Activated CD4-positive, alpha-beta memory T cell treated with anti-CD3 and anti-CD28 coated beads for 36 hours (primary cell): ENCODE measurements around the gene QSOX2. TPM values are rescaled to one million over a fixed set of nuclear protein-coding genes. Genes with fewer than 3 reads are reported as not detected.
A peak's percentile ranks its signal among the peaks of the same experiment; 100 is the strongest.

ENCODE experiments used
- CTCF ChIA-PET: fragments of 350-600 bp; sonication (Branson Sonifier 250); formaldehyde crosslinking; loops from one replicate; lab custom pipeline; 2021; ENCODE audit warnings: antibody characterized with exemption, inconsistent platforms; lab: Charles Lee
- POLR2A ChIA-PET: fragments of 350-600 bp; sonication (Branson Sonifier 250); formaldehyde crosslinking; loops from one replicate; lab custom pipeline; 2021; ENCODE audit warnings: antibody characterized with exemption; lab: Charles Lee
- DNase-seq: peaks from one replicate; pipeline ENCODE4 v3.0.0-alpha.2; 2020
- H3K27ac Mint-ChIP-seq: one replicate; pipeline ENCODE4 v1.8.0; 2021; ENCODE audit warnings: mixed read lengths
- H3K27me3 Mint-ChIP-seq: one replicate; pipeline ENCODE4 v1.8.0; 2021; ENCODE audit warnings: mixed read lengths
- H3K36me3 Mint-ChIP-seq: one replicate; pipeline ENCODE4 v1.8.0; 2021; ENCODE audit warnings: mixed read lengths
- H3K4me1 Mint-ChIP-seq: one replicate; pipeline ENCODE4 v1.8.0; 2021; ENCODE audit warnings: low read depth, mixed read lengths
- H3K4me3 Mint-ChIP-seq: one replicate; pipeline ENCODE4 v1.8.0; 2021; ENCODE audit warnings: mild to moderate bottlenecking, mixed read lengths
- H3K9me3 Mint-ChIP-seq: one replicate; pipeline ENCODE4 v1.8.0; 2021; ENCODE audit warnings: mixed read lengths
- intact Hi-C: fragments of 100-400 bp; cut with micrococcal nuclease; formaldehyde crosslinking; loops from one replicate; pipeline ENCODE4 v1.15.1; 2023
- total RNA-seq, 2 experiments: library from RNA; stranded (reverse); gene quantifications; one replicate each; pipeline ENCODE4 v1.2.3, GENCODE V29; 2021

The QSOX2 gene, protein sequence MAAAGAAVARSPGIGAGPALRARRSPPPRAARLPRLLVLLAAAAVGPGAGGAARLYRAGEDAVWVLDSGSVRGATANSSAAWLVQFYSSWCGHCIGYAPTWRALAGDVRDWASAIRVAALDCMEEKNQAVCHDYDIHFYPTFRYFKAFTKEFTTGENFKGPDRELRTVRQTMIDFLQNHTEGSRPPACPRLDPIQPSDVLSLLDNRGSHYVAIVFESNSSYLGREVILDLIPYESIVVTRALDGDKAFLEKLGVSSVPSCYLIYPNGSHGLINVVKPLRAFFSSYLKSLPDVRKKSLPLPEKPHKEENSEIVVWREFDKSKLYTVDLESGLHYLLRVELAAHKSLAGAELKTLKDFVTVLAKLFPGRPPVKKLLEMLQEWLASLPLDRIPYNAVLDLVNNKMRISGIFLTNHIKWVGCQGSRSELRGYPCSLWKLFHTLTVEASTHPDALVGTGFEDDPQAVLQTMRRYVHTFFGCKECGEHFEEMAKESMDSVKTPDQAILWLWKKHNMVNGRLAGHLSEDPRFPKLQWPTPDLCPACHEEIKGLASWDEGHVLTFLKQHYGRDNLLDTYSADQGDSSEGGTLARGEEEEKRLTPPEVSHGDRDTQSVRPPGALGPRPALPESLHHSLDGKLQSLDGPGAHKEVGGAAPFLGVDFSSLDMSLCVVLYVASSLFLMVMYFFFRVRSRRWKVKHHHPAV
- 10 to 100 TPM; 19.0 to 19.4 TPM for total RNA-seq

DNA sequence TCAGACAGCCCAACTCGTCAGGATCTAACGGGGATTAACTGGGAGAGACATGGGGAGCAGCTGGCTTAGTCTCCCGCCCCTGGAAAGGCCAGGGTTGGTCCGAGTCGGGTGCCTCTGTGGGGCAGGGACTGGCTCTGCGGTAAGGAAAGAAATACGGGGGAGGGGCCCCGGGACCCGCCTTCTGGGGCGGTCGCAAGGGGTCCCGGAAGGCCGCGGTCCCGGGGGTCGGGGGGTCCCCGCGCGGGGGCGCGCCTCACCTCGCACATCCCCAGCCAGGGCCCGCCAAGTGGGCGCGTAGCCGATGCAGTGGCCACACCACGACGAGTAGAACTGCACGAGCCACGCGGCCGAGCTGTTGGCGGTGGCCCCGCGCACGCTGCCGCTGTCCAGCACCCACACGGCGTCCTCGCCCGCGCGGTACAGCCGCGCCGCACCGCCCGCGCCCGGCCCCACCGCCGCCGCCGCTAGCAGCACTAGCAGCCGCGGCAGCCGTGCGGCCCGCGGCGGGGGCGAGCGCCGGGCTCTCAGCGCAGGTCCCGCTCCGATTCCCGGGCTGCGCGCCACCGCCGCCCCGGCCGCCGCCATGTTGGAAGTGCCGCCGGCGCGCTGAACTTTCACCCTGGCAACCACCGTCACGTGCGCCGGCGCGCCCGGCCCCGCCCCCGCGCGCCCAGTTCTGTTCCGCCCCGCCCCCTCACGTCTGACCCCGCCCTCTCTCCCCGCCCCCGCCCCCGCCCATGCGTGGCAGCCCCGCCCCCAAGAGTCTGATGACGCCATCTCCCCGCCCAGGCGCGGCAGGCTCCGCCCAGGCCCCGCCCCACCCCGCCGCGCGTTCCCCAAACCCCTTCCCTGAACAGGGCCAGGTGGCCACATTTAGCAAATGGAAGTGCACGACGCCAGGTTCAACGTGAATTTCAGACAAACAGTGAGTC is at the start of gene QSOX2:
Gene QSOX2 (minus strand): TSS at position 594 of the 932 bp plus-strand sequence. CDS start 9 bp downstream, at position 585.
- CTCF ChIA-PET: interaction anchor here (0.7 to 1.3 kb wide), 2 partner anchors 10 to 21 kb away, joined by 3 to 6 read pairs; no protein-coding TSS in a partner anchor
- Mint-ChIP-seq H3K4me1 (peaks cover 35% of the 10 kb centered on the region), H3K36me3 (no peaks in the 10 kb centered on the region), H3K9me3 (no peaks in the 10 kb centered on the region), H3K4me3 (peak within 1 kb of the TSS; percentile 89), H3K27ac (peak within 1 kb of the TSS; percentile 92), H3K27me3 (no peaks in the 10 kb centered on the region)
- intact Hi-C loops: loop anchor here (1.0 to 10.0 kb wide), 6 partner anchors 22 to 1359 kb away; partner anchors contain the start of genes ARRDC1, CAMSAP1, NOTCH1 and UBAC1
- peak; percentile 89 for DNase-seq
- POLR2A ChIA-PET: no interaction called here

DNA sequence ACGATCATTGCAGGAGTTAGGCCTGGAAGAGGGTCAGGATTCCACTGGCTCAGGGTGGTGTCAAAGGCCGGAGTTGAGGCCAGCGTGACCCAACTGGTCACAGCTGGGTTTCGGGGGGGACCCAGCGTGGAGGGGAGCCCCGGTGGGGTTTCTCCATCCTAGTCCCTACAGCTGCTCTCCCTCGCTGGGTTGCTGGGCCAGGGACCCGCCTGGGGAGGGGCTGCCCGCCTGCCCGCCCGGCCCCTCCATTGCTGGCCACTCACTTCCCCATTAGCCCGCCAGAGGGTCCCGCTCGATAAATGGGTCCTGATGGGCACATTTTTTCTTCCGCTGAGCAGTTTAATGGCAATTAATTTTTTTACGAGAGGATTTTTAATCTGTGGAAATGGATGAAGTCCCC is 49.4 kb upstream of the QSOX2 start:
- Mint-ChIP-seq H3K36me3 (no peaks in the 10 kb centered on the region), H3K9me3 (no peaks in the 10 kb centered on the region), H3K27me3 (no peaks in the 10 kb centered on the region), H3K4me3 (no peak overlapping the region), H3K4me1 (no peaks in the 10 kb centered on the region), H3K27ac (no peak overlapping the region)
- DNase-seq: no peak
- intact Hi-C loops: no loop called here
- CTCF ChIA-PET: no interaction called here
- POLR2A ChIA-PET: no interaction called here

DNA sequence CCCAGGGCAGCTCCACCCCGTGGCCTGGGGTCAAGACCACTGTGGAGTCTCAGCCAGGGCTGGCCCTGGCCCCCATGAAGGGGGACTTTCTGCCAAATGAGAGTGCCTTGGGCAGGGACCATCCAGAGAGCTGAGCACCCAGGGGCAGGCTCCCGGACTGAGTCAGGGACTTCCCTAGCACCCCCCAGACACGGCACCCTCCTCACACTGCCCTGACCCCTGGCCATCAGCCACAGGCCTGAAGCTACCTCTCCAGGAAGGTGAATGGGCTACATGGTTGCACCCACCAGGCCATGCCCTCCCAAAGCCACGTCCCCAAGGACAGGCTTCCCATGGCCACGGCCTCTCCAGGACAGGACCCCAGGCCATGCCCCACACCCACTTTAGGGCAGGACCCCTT is 48.8 kb upstream of the QSOX2 start:
- H3K4me3 Mint-ChIP-seq: no peak overlapping the region
- H3K27me3 Mint-ChIP-seq: no peaks in the 10 kb centered on the region
- DNase-seq: no peak
- ChIA-PET CTCF (no interaction called here), POLR2A (no interaction called here)
- intact Hi-C loops: no loop called here
- no peaks in the 10 kb centered on the region for H3K4me1 Mint-ChIP-seq
- no peaks in the 10 kb centered on the region for H3K36me3 Mint-ChIP-seq
- no peak overlapping the region for H3K27ac Mint-ChIP-seq
- no peaks in the 10 kb centered on the region for H3K9me3 Mint-ChIP-seq

DNA sequence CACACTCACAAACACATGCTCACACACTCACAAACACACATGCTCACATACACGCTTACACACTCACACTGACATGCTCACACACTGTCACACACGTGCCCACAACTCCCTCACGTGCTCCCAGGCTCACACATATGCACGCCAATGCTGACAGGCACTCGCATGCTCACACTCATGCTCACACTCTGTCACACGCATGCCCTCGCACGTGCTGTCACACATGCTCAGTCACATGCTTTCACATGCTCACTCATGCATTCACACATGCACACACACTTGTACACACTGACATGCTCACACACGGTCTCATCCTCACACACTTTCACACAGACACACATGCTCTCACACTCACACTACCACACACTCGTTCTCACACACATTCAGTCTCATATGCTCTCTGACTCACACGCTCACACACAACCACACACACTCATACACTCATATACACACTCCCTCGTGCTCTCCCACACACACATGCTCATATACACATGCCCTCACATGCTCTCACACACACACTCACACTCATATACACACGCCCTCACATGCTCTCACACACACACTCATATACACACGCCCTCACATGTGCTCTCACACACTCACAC is 48.0 kb upstream of the QSOX2 start:
- Mint-ChIP-seq H3K9me3 (no peaks in the 10 kb centered on the region), H3K4me1 (no peaks in the 10 kb centered on the region), H3K27ac (no peak overlapping the region), H3K36me3 (no peaks in the 10 kb centered on the region), H3K27me3 (no peaks in the 10 kb centered on the region), H3K4me3 (no peak overlapping the region)
- DNase-seq: no peak
- intact Hi-C loops: no loop called here
- ChIA-PET POLR2A (no interaction called here), CTCF (no interaction called here)

DNA sequence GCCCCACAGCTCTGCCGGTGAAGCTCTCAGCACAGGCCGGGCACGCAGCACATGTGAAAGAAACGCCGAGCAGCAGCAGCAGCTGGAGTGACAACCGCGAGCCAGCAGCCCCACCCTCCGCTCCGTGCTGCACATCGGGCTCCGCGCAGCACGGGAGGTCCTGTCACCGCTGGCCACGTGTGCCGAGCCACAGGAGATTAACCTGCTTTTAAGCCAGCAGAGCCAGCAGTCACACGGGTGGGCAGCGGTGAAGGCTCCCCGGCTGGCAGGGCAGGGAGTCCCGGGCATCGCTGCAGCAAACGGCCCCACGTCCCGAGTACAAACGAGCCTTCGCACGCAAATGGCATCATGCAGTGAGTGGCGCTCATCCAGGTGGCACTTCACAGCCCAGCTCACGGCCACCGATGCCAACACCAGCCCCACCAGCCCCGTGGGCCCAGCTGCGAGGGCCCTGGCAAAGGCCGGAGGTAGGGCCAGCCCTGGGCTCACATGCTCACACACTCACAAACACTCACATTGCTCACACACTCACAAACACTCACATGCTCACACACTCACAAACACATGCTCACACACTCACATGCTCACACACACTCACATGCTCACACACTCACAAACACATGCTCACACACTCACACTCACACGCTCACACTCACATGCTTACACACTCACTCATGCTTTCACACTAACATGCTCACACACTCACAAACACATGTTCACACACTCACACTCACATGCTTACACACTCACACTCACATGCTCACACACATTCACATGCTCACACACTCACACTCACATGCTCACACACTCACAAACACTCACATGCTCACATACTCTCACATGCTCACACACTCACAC is 47.2 kb upstream of the QSOX2 start:
- H3K27ac Mint-ChIP-seq: no peak overlapping the region
- H3K4me3 Mint-ChIP-seq: no peak overlapping the region
- H3K27me3 Mint-ChIP-seq: no peaks in the 10 kb centered on the region
- ChIA-PET CTCF (no interaction called here), POLR2A (no interaction called here)
- DNase-seq: no peak
- H3K36me3 Mint-ChIP-seq: no peaks in the 10 kb centered on the region
- intact Hi-C loops: no loop called here
- no peaks in the 10 kb centered on the region for H3K4me1 Mint-ChIP-seq
- H3K9me3 Mint-ChIP-seq: no peaks in the 10 kb centered on the region

DNA sequence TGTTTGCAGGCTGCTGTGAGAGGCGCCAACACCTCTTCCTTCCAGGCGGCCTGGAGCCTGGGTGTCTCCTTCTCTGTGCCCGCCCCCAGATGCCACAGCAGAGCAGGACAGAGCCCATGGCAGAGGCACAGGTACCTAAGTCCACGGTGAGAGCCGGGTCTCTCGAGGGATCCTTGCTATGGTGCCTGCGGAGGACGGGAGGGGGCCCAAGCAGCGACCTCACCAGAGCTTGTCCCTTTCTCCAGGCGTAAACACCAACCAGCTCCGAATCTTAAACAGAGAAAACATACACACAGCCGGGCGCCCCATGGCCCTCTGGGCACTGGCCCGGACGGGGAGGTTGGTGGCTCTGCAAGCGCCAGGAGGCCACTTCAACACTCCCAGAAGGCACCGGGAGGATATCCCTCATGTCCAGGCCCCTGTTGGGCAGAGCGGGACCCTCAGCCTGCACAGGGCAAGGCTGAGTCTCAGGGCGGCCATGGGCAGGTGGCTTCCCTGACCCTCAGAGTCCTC is 46.5 kb upstream of the QSOX2 start:
- no peak overlapping the region for H3K4me3 Mint-ChIP-seq
- CTCF ChIA-PET: no interaction called here
- no peak overlapping the region for H3K27ac Mint-ChIP-seq
- intact Hi-C loops: no loop called here
- no peak for DNase-seq
- H3K27me3 Mint-ChIP-seq: no peaks in the 10 kb centered on the region
- no peaks in the 10 kb centered on the region for H3K36me3 Mint-ChIP-seq
- POLR2A ChIA-PET: no interaction called here
- no peaks in the 10 kb centered on the region for H3K4me1 Mint-ChIP-seq
- H3K9me3 Mint-ChIP-seq: no peaks in the 10 kb centered on the region

DNA sequence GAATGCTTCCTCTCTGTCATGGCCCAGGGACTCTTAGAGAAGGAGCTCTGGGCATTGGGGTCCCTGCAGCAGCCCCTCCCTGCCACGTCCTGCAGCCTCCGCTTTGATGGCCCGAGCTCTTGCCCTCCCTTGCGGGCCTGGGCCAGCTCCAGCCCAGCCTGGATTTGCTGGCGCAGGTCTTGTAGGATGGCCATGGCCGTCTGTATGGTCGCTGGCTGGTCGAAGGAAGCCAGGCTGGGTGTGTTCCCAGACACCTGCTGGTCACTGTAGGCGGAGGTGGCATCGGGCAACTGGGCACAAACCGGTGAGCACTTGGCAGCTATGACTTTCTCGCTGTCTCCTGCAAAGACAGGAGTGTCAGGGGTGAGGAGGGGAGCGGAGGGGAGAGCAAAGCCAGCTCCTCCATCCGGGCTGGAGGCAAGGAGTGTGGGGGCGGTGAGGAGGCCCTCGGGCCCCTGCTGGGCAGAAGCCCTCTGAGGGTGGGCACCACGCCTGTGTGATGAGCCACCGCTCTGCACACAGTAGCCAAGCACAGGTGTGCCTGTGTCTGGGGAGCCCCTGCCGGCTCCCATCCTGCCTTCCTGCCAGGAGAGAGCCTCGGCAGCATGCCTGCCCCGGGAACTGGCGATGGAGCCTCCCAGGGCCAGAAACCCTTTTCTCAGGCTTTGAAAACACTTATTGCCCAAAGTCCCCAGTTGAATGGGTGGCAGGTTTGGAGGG is 45.9 kb upstream of the QSOX2 start:
- CTCF ChIA-PET: no interaction called here
- POLR2A ChIA-PET: no interaction called here
- Mint-ChIP-seq H3K9me3 (no peaks in the 10 kb centered on the region), H3K4me3 (no peak overlapping the region), H3K27me3 (no peaks in the 10 kb centered on the region), H3K36me3 (no peaks in the 10 kb centered on the region), H3K4me1 (no peaks in the 10 kb centered on the region), H3K27ac (no peak overlapping the region)
- intact Hi-C loops: no loop called here
- no peak for DNase-seq

DNA sequence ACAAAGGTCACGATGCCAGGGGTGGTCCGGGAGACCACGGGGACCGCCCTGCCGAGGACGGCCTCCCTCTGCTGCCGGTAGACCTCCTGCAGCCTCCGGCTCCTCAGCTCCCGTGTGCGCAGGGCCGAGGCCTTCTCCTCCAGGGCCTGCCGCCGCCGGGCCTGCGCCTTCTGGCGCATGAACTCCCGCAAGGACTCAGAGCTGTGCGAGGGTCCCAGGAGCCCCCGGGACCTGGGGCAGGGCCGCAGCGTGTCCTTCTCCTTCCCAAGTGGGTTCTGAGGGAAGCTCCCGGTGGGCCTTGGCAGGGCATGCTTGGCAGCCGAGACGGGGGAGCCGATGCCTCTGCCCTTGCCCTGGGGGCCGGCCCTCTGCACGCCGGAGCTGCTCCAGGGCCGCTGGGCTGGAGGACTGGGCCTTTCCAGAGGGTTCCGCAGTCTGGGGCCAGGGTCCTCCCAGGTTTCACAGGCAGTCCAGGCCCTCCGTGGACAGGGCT is 44.9 kb upstream of the QSOX2 start:
- no peaks in the 10 kb centered on the region for H3K27me3 Mint-ChIP-seq
- ChIA-PET POLR2A (no interaction called here), CTCF (no interaction called here)
- no peak for DNase-seq
- H3K4me3 Mint-ChIP-seq: no peak overlapping the region
- no peaks in the 10 kb centered on the region for H3K9me3 Mint-ChIP-seq
- no peaks in the 10 kb centered on the region for H3K4me1 Mint-ChIP-seq
- intact Hi-C loops: no loop called here
- no peaks in the 10 kb centered on the region for H3K36me3 Mint-ChIP-seq
- H3K27ac Mint-ChIP-seq: no peak overlapping the region

DNA sequence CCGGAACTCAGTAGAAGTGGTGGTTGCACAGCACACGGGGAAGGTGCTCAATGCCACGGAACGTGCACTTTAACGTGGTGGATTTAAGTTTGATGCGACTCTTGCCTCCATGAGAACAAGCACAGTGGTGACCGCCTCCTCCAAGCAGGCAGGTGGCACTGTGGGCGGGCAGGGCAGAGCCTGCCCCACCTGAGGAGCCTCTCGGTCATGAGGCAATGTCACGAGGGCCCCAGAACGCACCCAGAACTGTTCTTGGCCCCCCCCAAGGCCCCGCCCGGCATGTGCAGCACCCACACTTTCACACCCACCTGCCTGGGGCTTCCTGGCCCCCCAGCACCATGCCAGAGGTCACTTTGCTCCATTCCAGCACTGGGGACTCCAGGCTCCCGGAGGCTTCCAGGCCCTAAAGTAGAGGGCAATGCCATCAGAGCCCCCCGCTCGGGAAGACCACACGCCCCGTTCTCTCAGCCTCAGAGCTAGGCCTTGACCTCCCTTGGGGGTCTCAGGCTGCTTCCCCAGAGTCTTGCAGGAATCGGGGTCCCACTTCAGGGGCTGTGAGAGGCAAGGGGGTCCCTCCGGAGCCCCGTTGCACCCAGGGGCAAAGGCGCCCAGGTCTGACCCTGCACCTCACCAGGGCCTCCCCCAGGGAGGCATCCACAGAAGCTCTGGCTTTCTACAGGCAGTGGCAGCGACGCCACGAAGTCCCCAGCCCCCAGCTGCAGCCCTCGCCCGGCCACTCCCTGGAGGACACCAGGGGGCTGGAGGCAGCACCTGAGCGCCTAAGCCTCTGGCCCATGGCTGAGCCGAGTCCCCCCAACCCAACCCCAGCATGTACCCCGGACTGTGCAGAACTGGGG is 44.3 kb upstream of the QSOX2 start:
- Mint-ChIP-seq H3K9me3 (no peaks in the 10 kb centered on the region), H3K4me3 (no peak overlapping the region), H3K27me3 (no peaks in the 10 kb centered on the region), H3K27ac (no peak overlapping the region), H3K4me1 (no peaks in the 10 kb centered on the region), H3K36me3 (no peaks in the 10 kb centered on the region)
- intact Hi-C loops: no loop called here
- POLR2A ChIA-PET: no interaction called here
- CTCF ChIA-PET: no interaction called here
- DNase-seq: no peak
